ENCODE measurements around the gene IFRD1.
"Not testable (repeated sequence)": the region's sequence is repeated elsewhere in the genome, so short reads cannot be mapped to it uniquely, and the experiment has no call there.

IFRD1 gene

DNA sequence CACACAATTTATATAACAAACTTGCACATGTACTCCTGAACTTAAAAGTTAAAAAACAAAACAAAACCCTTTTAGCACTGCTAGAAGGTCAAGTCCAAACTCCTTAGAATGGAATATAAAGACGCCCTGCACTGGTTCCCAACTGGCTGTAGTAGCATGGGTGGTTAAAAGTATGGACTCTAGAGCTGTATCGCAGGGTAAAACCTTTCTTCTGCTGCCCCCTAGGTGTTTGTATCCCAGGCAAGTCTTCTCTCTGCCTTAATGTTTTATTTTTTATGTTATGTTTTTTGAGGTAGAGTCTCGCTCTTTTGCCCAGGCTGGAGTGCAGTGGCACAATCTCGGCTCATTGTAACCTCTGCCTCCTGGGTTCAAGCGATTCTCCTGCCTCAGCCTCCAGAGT, 65.7 kb downstream of the IFRD1 start:
- no peak for DNase-seq (ENCODE audit: extremely low spot score)
- CTCF ChIA-PET, result no interaction called here
- POLR2A ChIA-PET, result no interaction called here
- TF ChIP-seq, protein P1, sequence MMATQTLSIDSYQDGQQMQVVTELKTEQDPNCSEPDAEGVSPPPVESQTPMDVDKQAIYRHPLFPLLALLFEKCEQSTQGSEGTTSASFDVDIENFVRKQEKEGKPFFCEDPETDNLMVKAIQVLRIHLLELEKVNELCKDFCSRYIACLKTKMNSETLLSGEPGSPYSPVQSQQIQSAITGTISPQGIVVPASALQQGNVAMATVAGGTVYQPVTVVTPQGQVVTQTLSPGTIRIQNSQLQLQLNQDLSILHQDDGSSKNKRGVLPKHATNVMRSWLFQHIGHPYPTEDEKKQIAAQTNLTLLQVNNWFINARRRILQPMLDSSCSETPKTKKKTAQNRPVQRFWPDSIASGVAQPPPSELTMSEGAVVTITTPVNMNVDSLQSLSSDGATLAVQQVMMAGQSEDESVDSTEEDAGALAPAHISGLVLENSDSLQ (IDR thresholded peaks at IDR 0.05), result no peak
- TF ChIP-seq FOXM1 (IDR thresholded peaks at IDR 0.05; ENCODE audit: borderline replicate concordance) (no peak), LEF1 (IDR thresholded peaks at IDR 0.05; ENCODE audit: borderline replicate concordance) (no peak), FOXK2 (IDR thresholded peaks at IDR 0.05) (no peak), L3MBTL2 (conservative IDR thresholded peaks at IDR 0.05) (no peak), SUZ12 (IDR thresholded peaks at IDR 0.05) (no peak), FOXA1 (IDR thresholded peaks at IDR 0.05) (no peak), CTBP1 (IDR thresholded peaks at IDR 0.05; ENCODE audit: borderline replicate concordance) (no peak), ZNF384 (IDR thresholded peaks at IDR 0.05) (no peak), TARDBP (IDR thresholded peaks at IDR 0.05) (no peak), BHLHE40 (IDR thresholded peaks at IDR 0.05; ENCODE audit: borderline replicate concordance) (no peak)

DNA sequence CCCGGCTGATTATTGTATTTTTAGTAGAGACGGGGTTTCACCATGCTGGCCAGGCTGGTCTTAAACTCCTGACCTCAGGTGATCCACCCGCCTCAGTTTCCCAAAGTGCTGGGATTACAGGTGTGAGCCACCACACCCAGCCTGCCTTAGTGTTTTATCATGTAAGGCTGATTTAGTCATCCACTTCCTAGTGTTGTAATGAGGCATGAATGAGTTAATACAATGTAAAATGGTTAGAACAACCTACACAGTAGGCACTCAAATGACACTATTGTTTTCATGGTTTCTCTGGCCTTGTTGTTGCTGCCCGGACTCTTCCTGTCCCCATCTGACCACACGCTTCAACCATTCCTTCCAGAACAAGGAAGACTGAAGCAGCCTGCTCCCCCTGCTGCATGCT, 66.2 kb downstream of the IFRD1 start:
- DNase-seq (ENCODE audit: extremely low spot score); POLR2A ChIA-PET; CTCF ChIA-PET: not testable (repeated sequence)

DNA sequence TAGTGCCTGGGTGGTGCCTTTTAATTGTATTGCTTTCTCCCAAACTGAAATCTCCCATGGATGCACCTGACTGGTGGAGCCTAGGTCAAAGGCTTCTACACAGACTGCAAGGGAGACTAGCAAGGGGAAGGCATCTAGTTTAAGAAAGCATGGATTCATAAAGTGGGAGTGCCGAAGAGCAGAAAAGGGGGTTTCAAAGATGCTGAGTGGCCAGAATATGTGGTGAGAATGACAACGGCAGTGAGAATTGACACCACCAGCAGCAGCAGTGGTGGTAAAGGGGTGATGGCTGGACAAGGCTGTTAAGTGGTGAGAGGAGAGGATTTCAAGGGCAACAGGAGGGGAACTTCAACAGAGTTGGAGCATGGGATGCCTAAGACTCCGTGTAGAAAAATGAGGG, 67.2 kb downstream of the IFRD1 start:
- no peak for DNase-seq (ENCODE audit: extremely low spot score)
- TF ChIP-seq SP1 (IDR thresholded peaks at IDR 0.05) (no peak), FOXA1 (IDR thresholded peaks at IDR 0.05) (no peak), ARNT (IDR thresholded peaks at IDR 0.05) (no peak), BHLHE40 (IDR thresholded peaks at IDR 0.05; ENCODE audit: borderline replicate concordance) (no peak), L3MBTL2 (conservative IDR thresholded peaks at IDR 0.05) (no peak), CTBP1 (IDR thresholded peaks at IDR 0.05; ENCODE audit: borderline replicate concordance) (no peak), ZNF384 (IDR thresholded peaks at IDR 0.05) (no peak), NFRKB (IDR thresholded peaks at IDR 0.05) (no peak)
- TF ChIP-seq, protein P1 (IDR thresholded peaks at IDR 0.05), result no peak
- ChIA-PET POLR2A (no interaction called here), CTCF (no interaction called here)

GRCh38 chr7:112520787-112521186, 70.5 kb downstream of the IFRD1 start:
- DNase-seq (ENCODE audit: extremely low spot score), result no peak
- CTCF ChIA-PET, result no interaction called here
- POLR2A ChIA-PET, result no interaction called here
- TF ChIP-seq NFRKB (IDR thresholded peaks at IDR 0.05) (no peak), FOXK2 (IDR thresholded peaks at IDR 0.05) (no peak), FOXM1 (IDR thresholded peaks at IDR 0.05; ENCODE audit: borderline replicate concordance) (no peak)

GRCh38 chr7:112521942-112522341, 71.7 kb downstream of the IFRD1 start:
- no peak for DNase-seq (ENCODE audit: extremely low spot score)
- TF ChIP-seq FOXK2 (IDR thresholded peaks at IDR 0.05) (no peak), LEF1 (IDR thresholded peaks at IDR 0.05; ENCODE audit: borderline replicate concordance) (no peak), FOXM1 (IDR thresholded peaks at IDR 0.05; ENCODE audit: borderline replicate concordance) (no peak), CTBP1 (IDR thresholded peaks at IDR 0.05; ENCODE audit: borderline replicate concordance) (no peak), TARDBP (IDR thresholded peaks at IDR 0.05) (no peak), ELF4 (IDR thresholded peaks at IDR 0.05) (no peak), FOXA1 (IDR thresholded peaks at IDR 0.05) (no peak), ZNF384 (IDR thresholded peaks at IDR 0.05) (no peak)
- ChIA-PET CTCF (no interaction called here), POLR2A (no interaction called here)

DNA sequence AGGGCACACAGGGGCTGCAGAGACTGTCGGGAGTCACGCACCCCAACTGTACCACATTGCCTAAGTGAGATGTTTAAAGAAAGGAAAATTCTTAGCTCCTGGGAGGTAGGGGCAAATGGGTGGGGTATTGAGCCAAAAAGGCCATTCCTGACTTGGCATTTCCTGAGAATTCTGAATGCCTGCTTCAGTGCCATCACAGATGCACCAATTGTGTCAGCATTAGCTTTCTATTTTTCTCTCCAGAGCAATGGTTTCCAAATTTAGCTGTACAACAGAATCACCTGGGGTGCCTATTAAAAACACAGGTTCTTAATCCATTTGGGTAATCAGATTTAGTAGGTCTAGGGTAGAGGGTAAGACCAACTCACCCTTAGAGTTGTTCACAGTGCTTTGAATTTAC, 73.6 kb downstream of the IFRD1 start:
- no peak for DNase-seq (ENCODE audit: extremely low spot score)
- ChIA-PET POLR2A (no interaction called here), CTCF (no interaction called here)
- TF ChIP-seq TARDBP (IDR thresholded peaks at IDR 0.05) (no peak), ZNF384 (IDR thresholded peaks at IDR 0.05) (no peak), FOXM1 (IDR thresholded peaks at IDR 0.05; ENCODE audit: borderline replicate concordance) (no peak), ELF4 (IDR thresholded peaks at IDR 0.05) (no peak), SP1 (IDR thresholded peaks at IDR 0.05) (no peak), ARNT (IDR thresholded peaks at IDR 0.05) (no peak), SUZ12 (IDR thresholded peaks at IDR 0.05) (no peak), HDGF (IDR thresholded peaks at IDR 0.05; ENCODE audit: borderline replicate concordance) (no peak), FOXK2 (IDR thresholded peaks at IDR 0.05) (no peak), CTBP1 (IDR thresholded peaks at IDR 0.05; ENCODE audit: borderline replicate concordance) (no peak), FOXA1 (IDR thresholded peaks at IDR 0.05) (no peak), NFRKB (IDR thresholded peaks at IDR 0.05) (no peak)

Measured in HEK293T (cell line).